ENCODE data around the gene SLC16A4. TPM values are rescaled to one million over a fixed set of nuclear protein-coding genes. Genes with fewer than 3 reads are reported as not detected.

The SLC16A4 gene
- total and polyA plus RNA-seq, 2 of the 8 experiments (the other 6 are each of a cell fraction or from before 2014, with no cell fraction given) = 0.30 to 0.43 TPM

DNA sequence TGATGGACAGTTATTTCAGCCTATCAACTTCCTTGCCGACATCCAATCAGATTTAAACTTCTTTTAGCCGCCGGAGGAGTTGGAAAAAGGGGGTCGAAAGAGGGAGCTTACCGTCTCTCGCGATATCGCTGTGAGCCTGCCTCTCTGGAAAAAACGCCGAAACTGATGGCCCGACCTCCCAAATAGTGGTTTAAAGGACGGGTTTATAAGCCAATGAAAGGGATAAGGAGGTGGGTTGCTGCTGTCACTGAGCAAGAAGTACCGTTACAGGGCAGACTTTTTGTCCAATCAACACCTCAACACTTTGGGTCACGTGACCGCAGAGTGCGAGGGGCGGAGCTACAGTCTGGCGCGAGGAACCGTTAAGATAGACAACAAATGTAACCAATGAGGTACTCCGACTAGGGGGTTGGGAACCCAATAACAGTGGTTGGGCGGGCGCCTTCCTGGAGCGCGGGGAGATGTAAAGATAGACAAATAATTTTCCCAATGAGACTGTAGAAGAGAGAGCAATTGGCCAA is 51.9 kb downstream of the SLC16A4 start, which contains the start of gene RBM15 (continued):
- TF ChIP-seq BRCA1 (IDR thresholded peaks at IDR 0.05; ENCODE audit: low read depth, low read length) (peak; percentile 96), SIRT6 (IDR thresholded peaks at IDR 0.05; ENCODE audit: low read length) (no peak), GABPA (IDR thresholded peaks at IDR 0.05; ENCODE audit: borderline replicate concordance, insufficient read depth, low read length) (no peak), HDAC2 (IDR thresholded peaks at IDR 0.05; ENCODE audit: borderline replicate concordance in 1 of 2, low read depth in 2 of 2, low read length in 2 of 2) (no peak), KDM5A (IDR thresholded peaks at IDR 0.05; ENCODE audit: low read length) (no peak), POLR2A (IDR thresholded peaks at IDR 0.05; ENCODE audit: control extremely low read depth in 1 of 2, low read depth in 2 of 2, low read length in 2 of 2) (no peak), KDM4A (IDR thresholded peaks at IDR 0.05; ENCODE audit: low read depth, low read length, severe bottlenecking) (peak; percentile 73), ZNF274 (IDR thresholded peaks at IDR 0.05; ENCODE audit: borderline replicate concordance, extremely low read depth, low read length) (no peak), YY1 (IDR thresholded peaks at IDR 0.05; ENCODE audit: low read depth, low read length) (no peak), JUN (IDR thresholded peaks at IDR 0.05; ENCODE audit: low read depth, low read length) (no peak), KDM1A (IDR thresholded peaks at IDR 0.05; ENCODE audit: borderline replicate concordance, low read length) (no peak), POLR2AphosphoS5 (IDR thresholded peaks at IDR 0.05; ENCODE audit: low read depth, low read length) (no peak), EP300 (IDR thresholded peaks at IDR 0.05; ENCODE audit: borderline replicate concordance in 1 of 2, low read depth in 2 of 2, low read length in 2 of 2) (no peak), NANOG (IDR thresholded peaks at IDR 0.05; ENCODE audit: insufficient read depth, low read depth, low read length, poor library complexity, severe bottlenecking) (no peak), RFX5 (IDR thresholded peaks at IDR 0.05; ENCODE audit: borderline replicate concordance, low read depth, low read length) (no peak; the same call in 1 of the 2 replicates)
- TF ChIP-seq, protein P1, sequence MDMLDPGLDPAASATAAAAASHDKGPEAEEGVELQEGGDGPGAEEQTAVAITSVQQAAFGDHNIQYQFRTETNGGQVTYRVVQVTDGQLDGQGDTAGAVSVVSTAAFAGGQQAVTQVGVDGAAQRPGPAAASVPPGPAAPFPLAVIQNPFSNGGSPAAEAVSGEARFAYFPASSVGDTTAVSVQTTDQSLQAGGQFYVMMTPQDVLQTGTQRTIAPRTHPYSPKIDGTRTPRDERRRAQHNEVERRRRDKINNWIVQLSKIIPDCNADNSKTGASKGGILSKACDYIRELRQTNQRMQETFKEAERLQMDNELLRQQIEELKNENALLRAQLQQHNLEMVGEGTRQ (IDR thresholded peaks at IDR 0.05; ENCODE audit: low read length) = peak; percentile 96
- TF ChIP-seq, protein P2, sequence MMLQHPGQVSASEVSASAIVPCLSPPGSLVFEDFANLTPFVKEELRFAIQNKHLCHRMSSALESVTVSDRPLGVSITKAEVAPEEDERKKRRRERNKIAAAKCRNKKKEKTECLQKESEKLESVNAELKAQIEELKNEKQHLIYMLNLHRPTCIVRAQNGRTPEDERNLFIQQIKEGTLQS (IDR thresholded peaks at IDR 0.05; ENCODE audit: insufficient read depth, low read depth, low read length) = peak; percentile 62; the same call in 1 of the 2 replicates

Measured in H1 (cell line).